Suprapubic skin (tissue), 4 donors: Measurements from ENCODE around the gene SEL1L3. TPM values are rescaled to one million over a fixed set of nuclear protein-coding genes. Genes with fewer than 3 reads are reported as not detected.
"Not testable (repeated sequence)": the region's sequence is repeated elsewhere in the genome, so short reads cannot be mapped to it uniquely, and the experiment has no call there.

Source experiments
- DNase-seq, 2 donors: peaks; one replicate each; pipeline ENCODE4 v3.0.0-alpha.2; 2019; ENCODE audit warnings: low spot score in 2 of 2
- H3K27ac ChIP-seq: fragments of 200-600 bp; sonication (generic); one replicate; pipeline ENCODE4 v1.5.1; 2019
- H3K27me3 ChIP-seq: fragments of 200-600 bp; sonication (generic); one replicate; pipeline ENCODE4 v1.5.1; 2019
- H3K36me3 ChIP-seq: fragments of 200-600 bp; sonication (generic); one replicate; pipeline ENCODE4 v1.5.1; 2019
- H3K4me1 ChIP-seq: fragments of 200-600 bp; sonication (generic); one replicate; pipeline ENCODE4 v1.5.1; 2019
- H3K4me3 ChIP-seq: fragments of 200-600 bp; sonication (generic); one replicate; pipeline ENCODE4 v1.5.1; 2019; ENCODE audit warnings: mild to moderate bottlenecking
- H3K9me3 ChIP-seq: fragments of 200-600 bp; sonication (generic); one replicate; pipeline ENCODE4 v1.5.1; 2019
- CTCF ChIP-seq, 2 donors: fragments of 200-600 bp in 1 of 2; fragments of 450-650 bp in 1 of 2; sonication (generic) in 1 of 2; IDR thresholded peaks; one replicate each; pipeline ENCODE4 v1.5.1; 2016 to 2019; ENCODE audit warnings: antibody characterized with exemption in 2 of 2, mild to moderate bottlenecking in 1 of 2, moderate library complexity in 1 of 2
- EP300 ChIP-seq: sonication (generic); formaldehyde crosslinking; IDR thresholded peaks from one replicate; pipeline ENCODE4 v1.6.1; 2017; ENCODE audit warnings: antibody characterized with exemption
- POLR2A ChIP-seq, 2 donors: fragments of 450-650 bp; IDR thresholded peaks; one replicate each; pipeline ENCODE4 v1.6.1; 2017; ENCODE audit warnings: antibody characterized with exemption in 2 of 2, mild to moderate bottlenecking in 2 of 2, moderate library complexity in 2 of 2
- POLR2AphosphoS5 ChIP-seq, 3 donors: sonication (generic); formaldehyde crosslinking; IDR thresholded peaks; one replicate each; pipeline ENCODE4 v1.6.1; 2017; ENCODE audit warnings: antibody characterized with exemption in 3 of 3
- WGBS: methylation state at CpG from one replicate; pipeline ENCODE4 v1.1.5; 2018; 5-methylcytosine and 5-hydroxymethylcytosine counted together
- total RNA-seq, 4 donors: library from RNA; depleted of rRNA; stranded (reverse); fragments of >200 nt; gene quantifications; one replicate each; pipeline ENCODE4 v1.1.0, GENCODE V29; 2016

SEL1L3 gene
- total RNA-seq, 4 donors from 2014 or later, result 5.5 to 16.0 (median 12.3) TPM

- no peaks in the 10 kb centered on the region for H3K27me3 ChIP-seq
- DNase-seq, result no peak
- 89% methylated on average over 13 of the region's 13 CpGs for WGBS
- H3K9me3 ChIP-seq, result no peaks in the 10 kb centered on the region
- H3K36me3 ChIP-seq, result no peaks in the 10 kb centered on the region
- H3K4me3 ChIP-seq, result no peak overlapping the region
- no peak overlapping the region for H3K27ac ChIP-seq
- H3K4me1 ChIP-seq, result no peaks in the 10 kb centered on the region
- TF ChIP-seq CTCF (IDR thresholded peaks at IDR 0.05) (no peak), POLR2AphosphoS5 (IDR thresholded peaks at IDR 0.05) (no peak), EP300 (no peak), POLR2A (IDR thresholded peaks at IDR 0.05) (no peak)
These were observed 10.3 kb upstream of the SEL1L3 start for GRCh38 chr4:25872851-25873631.

- WGBS, result 96% methylated on average over 2 of the region's 2 CpGs
- Histone ChIP-seq H3K36me3 (no peaks in the 10 kb centered on the region), H3K4me3 (no peak overlapping the region)
These were observed 7.3 kb upstream of the SEL1L3 start for GRCh38 chr4:25870081-25870480.

GRCh38 chr4:25867781-25868294 is 5.0 kb upstream of the SEL1L3 start:
- H3K4me3 ChIP-seq, result no peak overlapping the region
- no peaks in the 10 kb centered on the region for H3K27me3 ChIP-seq
- no peak for DNase-seq
- H3K9me3 ChIP-seq, result no peaks in the 10 kb centered on the region
- TF ChIP-seq POLR2A (IDR thresholded peaks at IDR 0.05), result no peak
- no peak for TF ChIP-seq EP300
- no peak for TF ChIP-seq CTCF (IDR thresholded peaks at IDR 0.05)
- TF ChIP-seq POLR2AphosphoS5 (IDR thresholded peaks at IDR 0.05), result no peak
- WGBS, result 78% methylated on average over 6 of the region's 6 CpGs
- no peaks in the 10 kb centered on the region for H3K36me3 ChIP-seq
- H3K4me1 ChIP-seq, result peaks cover 6% of the 10 kb centered on the region
- H3K27ac ChIP-seq, result no peak overlapping the region

More at GRCh38 chr4:25870081-25870480, 7.3 kb upstream of the SEL1L3 start:
- no peaks in the 10 kb centered on the region for H3K27me3 ChIP-seq
- H3K9me3 ChIP-seq, result no peaks in the 10 kb centered on the region
- H3K4me1 ChIP-seq, result no peaks in the 10 kb centered on the region
- no peak for TF ChIP-seq POLR2AphosphoS5 (IDR thresholded peaks at IDR 0.05)
- H3K27ac ChIP-seq, result no peak overlapping the region
- DNase-seq, result no peak

- H3K27ac ChIP-seq, H3K9me3 ChIP-seq, DNase-seq, H3K4me3 ChIP-seq, H3K27me3 ChIP-seq, H3K36me3 ChIP-seq: not testable (repeated sequence)
- H3K4me1 ChIP-seq, result peaks cover 18% of the 10 kb centered on the region
- 91% methylated on average over 4 of the region's 4 CpGs for WGBS
These were observed 3.6 kb upstream of the SEL1L3 start for GRCh38 chr4:25866401-25866800.

GRCh38 chr4:25865586-25865985 is 2.8 kb upstream of the SEL1L3 start:
- peaks cover 26% of the 10 kb centered on the region for H3K4me1 ChIP-seq
- H3K27me3 ChIP-seq, result no peaks in the 10 kb centered on the region
- DNase-seq, result no peak
- no peak for TF ChIP-seq POLR2AphosphoS5 (IDR thresholded peaks at IDR 0.05)
- no peak overlapping the region for H3K27ac ChIP-seq
- H3K4me3 ChIP-seq, result no peak overlapping the region
- H3K9me3 ChIP-seq, result no peaks in the 10 kb centered on the region
- WGBS, result 46% methylated on average over 4 of the region's 4 CpGs
- no peaks in the 10 kb centered on the region for H3K36me3 ChIP-seq

GRCh38 chr4:25863831-25864418 is 1.1 kb upstream of the SEL1L3 start:
- Histone ChIP-seq H3K27me3 (no peaks in the 10 kb centered on the region), H3K4me3 (no peak overlapping the region), H3K9me3 (no peaks in the 10 kb centered on the region), H3K36me3 (no peaks in the 10 kb centered on the region), H3K27ac (no peak overlapping the region), H3K4me1 (peaks cover 26% of the 10 kb centered on the region)
- TF ChIP-seq POLR2AphosphoS5 (IDR thresholded peaks at IDR 0.05), result no peak
- no peak for TF ChIP-seq EP300
- TF ChIP-seq POLR2A (IDR thresholded peaks at IDR 0.05), result no peak
- no peak for TF ChIP-seq CTCF (IDR thresholded peaks at IDR 0.05)
- no peak for DNase-seq
- WGBS, result 75% methylated on average over 20 of the region's 29 CpGs
